Heart left ventricle (tissue), 16 donors: ENCODE results near the gene MAPT. TPM values are rescaled to one million over a fixed set of nuclear protein-coding genes. Genes with fewer than 3 reads are reported as not detected.

Source experiments
- ATAC-seq, 4 donors: fragments of 200-7000 bp; cut with Tn5 transposase; one replicate each; pipeline ENCODE4 v1.9.1; 2020 to 2022; ENCODE audit warnings: moderate library complexity in 4 of 4, mild to moderate bottlenecking in 3 of 4, moderate number of reproducible peaks in 1 of 4
- DNase-seq, 5 donors: peaks; one replicate each; pipeline ENCODE4 v3.0.0-alpha.2; 2020
- H3K27ac ChIP-seq, 12 donors: fragments of 200-600 bp; sonication (generic) in 4 of 12; one replicate each; pipeline versions ENCODE4 v1.5.0 to v1.8.0; 2016 to 2022; ENCODE audit warnings: mild to moderate bottlenecking in 2 of 12
- H3K27me3 ChIP-seq, 9 donors: fragments of 200-600 bp; sonication (generic) in 2 of 9; one replicate each; pipeline versions ENCODE4 v1.5.1 to v1.8.0; 2016 to 2022; ENCODE audit warnings: mild to moderate bottlenecking in 3 of 9
- H3K36me3 ChIP-seq, 9 donors: fragments of 200-600 bp; sonication (generic) in 2 of 9; one replicate each; pipeline versions ENCODE4 v1.5.0 to v1.8.0; 2018 to 2022; ENCODE audit warnings: mild to moderate bottlenecking in 2 of 9
- H3K4me1 ChIP-seq, 12 donors: fragments of 200-600 bp; sonication (generic) in 4 of 12; one replicate each; pipeline versions ENCODE4 v1.5.0 to v1.8.0; 2016 to 2022; ENCODE audit warnings: mild to moderate bottlenecking in 3 of 12
- H3K4me3 ChIP-seq, 12 donors: fragments of 200-600 bp; sonication (generic) in 4 of 12; one replicate each; pipeline versions ENCODE4 v1.5.0 to v1.8.0; 2017 to 2022; ENCODE audit warnings: mild to moderate bottlenecking in 9 of 12, moderate library complexity in 4 of 12
- H3K9me3 ChIP-seq, 12 donors: fragments of 200-600 bp; sonication (generic) in 4 of 12; one replicate each; pipeline versions ENCODE4 v1.5.0 to v1.8.0; 2016 to 2022; ENCODE audit warnings: mild to moderate bottlenecking in 1 of 12
- POLR2A ChIP-seq, 2 donors: fragments of 450-650 bp; IDR thresholded peaks; one replicate each; pipeline ENCODE4 v1.6.1; 2017; ENCODE audit warnings: antibody characterized with exemption in 2 of 2, mild to moderate bottlenecking in 2 of 2, moderate library complexity in 2 of 2
- WGBS, 4 donors: extraction: QIAGEN DNeasy Blood & Tissue Kit in 2 of 4; methylation state at CpG; one replicate each; pipeline versions ENCODE4 v1.1.5 to v1.1.7; 2013 to 2018; 5-methylcytosine and 5-hydroxymethylcytosine counted together
- intact Hi-C, 10 donors: fragments of 100-400 bp; cut with DNase I; formaldehyde crosslinking; loops; one replicate each; pipeline versions ENCODE4 v1.11.1 to v1.14.2; 2022
- polyA plus RNA-seq, 2 donors: library from polyadenylated mRNA; stranded (reverse); fragments of 200-250 nt; gene quantifications; one replicate each; pipeline ENCODE4 v1.2.3, GENCODE V29; 2013
- total RNA-seq, 9 donors: library from RNA; depleted of rRNA in 2 of 9; stranded (reverse); fragments of >200 nt in 2 of 9; fragmentation: NEBNext Ultra II Directional in 3 of 9; extraction: Animal tissue kit (Norgen Biotek cat#: 25700) in 3 of 9; gene quantifications; one replicate each; pipeline versions ENCODE4 v1.1.0 to v1.2.4, GENCODE V29; 2016 to 2023
- TF ChIP-seq, protein P1 (sequence below), 12 donors: fragments of 200-600 bp; sonication (generic) in 4 of 12; IDR thresholded peaks; one replicate each; pipeline versions ENCODE4 v1.5.0 to v1.8.0; 2018 to 2022; ENCODE audit warnings: antibody characterized with exemption in 12 of 12, mild to moderate bottlenecking in 5 of 12
- donor health status: ischemic (EF 13 %, LVEDD 7.1; RV severe dilation, severe dysfunction).
- donor health status: healthy with polysubstance abuse.
- donor health status: DM: no; HTN: yes; CAD: no.
- donor health status: DM: no; HTN: no; CAD: no.
- donor health status: ischemic (EF 25% LVEDD 6.9; RV normal size, moderate dysfunction).
- donor health status: ischemic (EF 25% LVEDD 5.7; RV mildly dilated, moderate dysfunction).
- donor health status: healthy.
- donor health status: DM: yes; HTN: yes; CAD: no.
- donor health status: ischemic (EF 35%, LVEDD 5.7; RV mildly dilated, moderate dysfunction).
- donor health status: nonischemic (EF 11% LVEDD 7.7; RV severe dilation, severe dysfunction).
- donor health status: DM: yes; HTN: yes; CAD: no.
- donor health status: PGD.
- donor health status: ischemic (EF 29% LVEDD 5.4; RV normal size, mild dysfunction).
- donor health status: nonischemic (EF 23%, LVEDD 6.1; RV moderate dilation, normal function).

The MAPT gene
- total and polyA plus RNA-seq, 11 donors, result 2.9 to 70.4 (median 29.3) TPM

DNA sequence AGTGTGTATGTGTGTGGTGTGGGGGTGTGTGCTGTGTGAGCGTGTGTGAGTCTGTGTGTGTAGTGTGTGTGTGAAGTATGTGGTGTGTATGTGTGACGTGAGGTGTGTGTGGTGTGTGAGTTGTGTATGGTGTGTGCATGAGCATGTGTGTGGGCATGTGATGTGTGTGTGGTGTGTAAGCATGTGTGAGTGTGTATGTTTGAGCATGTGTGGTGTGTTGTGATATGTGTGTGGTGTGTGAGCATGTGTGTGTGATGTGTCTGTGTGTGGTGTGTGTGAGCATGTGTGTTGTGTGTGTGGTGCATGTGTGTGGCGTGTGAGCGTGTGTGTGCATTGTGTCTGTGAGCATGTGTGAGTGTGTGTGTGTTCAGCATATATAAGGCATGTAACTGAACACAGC lies 20.9 kb downstream of the MAPT start:
- Histone ChIP-seq H3K4me3 (no peak overlapping the region), H3K4me1 (peaks cover 0 to 9% (median 0%) of the 10 kb centered on the region in 12 donors), H3K36me3 (no peaks in the 10 kb centered on the region), H3K27ac (no peak overlapping the region), H3K27me3 (no peaks in the 10 kb centered on the region), H3K9me3 (peaks cover 0 to 16% (median 0%) of the 10 kb centered on the region in 12 donors)
- DNase-seq (no peak), ATAC-seq (peak in 1 of 4 donors; percentile 16)
- TF ChIP-seq, protein P1, sequence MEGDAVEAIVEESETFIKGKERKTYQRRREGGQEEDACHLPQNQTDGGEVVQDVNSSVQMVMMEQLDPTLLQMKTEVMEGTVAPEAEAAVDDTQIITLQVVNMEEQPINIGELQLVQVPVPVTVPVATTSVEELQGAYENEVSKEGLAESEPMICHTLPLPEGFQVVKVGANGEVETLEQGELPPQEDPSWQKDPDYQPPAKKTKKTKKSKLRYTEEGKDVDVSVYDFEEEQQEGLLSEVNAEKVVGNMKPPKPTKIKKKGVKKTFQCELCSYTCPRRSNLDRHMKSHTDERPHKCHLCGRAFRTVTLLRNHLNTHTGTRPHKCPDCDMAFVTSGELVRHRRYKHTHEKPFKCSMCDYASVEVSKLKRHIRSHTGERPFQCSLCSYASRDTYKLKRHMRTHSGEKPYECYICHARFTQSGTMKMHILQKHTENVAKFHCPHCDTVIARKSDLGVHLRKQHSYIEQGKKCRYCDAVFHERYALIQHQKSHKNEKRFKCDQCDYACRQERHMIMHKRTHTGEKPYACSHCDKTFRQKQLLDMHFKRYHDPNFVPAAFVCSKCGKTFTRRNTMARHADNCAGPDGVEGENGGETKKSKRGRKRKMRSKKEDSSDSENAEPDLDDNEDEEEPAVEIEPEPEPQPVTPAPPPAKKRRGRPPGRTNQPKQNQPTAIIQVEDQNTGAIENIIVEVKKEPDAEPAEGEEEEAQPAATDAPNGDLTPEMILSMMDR (IDR thresholded peaks at IDR 0.05), result no peak
- no peak for TF ChIP-seq POLR2A (IDR thresholded peaks at IDR 0.05)
- intact Hi-C loops, result no loop called here
- WGBS, 4 donors, result 80 to 96% (median 92%) methylated on average over 4 of the region's 4 CpGs

DNA sequence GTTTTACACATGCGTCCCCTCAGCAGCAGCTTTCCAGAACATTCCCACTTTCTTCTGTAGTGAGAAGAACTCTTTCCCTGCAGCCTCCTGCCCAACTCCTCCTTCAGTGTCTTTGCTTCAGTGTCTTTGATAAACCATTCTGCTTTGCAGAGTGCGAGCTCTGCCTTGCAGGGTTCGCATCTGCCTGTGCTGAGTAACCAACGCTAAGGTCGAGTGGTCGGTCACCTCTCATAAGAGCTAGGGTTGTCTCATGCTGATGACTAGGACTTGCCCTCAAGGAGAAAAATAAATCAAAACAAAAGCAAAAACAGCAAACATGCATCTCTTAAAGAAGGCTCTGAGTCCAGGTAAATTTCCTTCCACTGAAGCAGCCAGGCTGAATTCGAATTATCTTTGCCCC lies 22.7 kb downstream of the MAPT start:
- peaks cover 0 to 12% (median 0%) of the 10 kb centered on the region in 12 donors for H3K4me1 ChIP-seq
- 78 to 89% (median 83%) methylated on average over 7 of the region's 7 CpGs for WGBS, 4 donors
- H3K27ac ChIP-seq, result no peak overlapping the region
- no peak for DNase-seq
- no peak for ATAC-seq
- no peaks in the 10 kb centered on the region for H3K27me3 ChIP-seq
- TF ChIP-seq, protein P1 (IDR thresholded peaks at IDR 0.05), result no peak
- TF ChIP-seq POLR2A (IDR thresholded peaks at IDR 0.05), result no peak
- intact Hi-C loops, result no loop called here
- no peaks in the 10 kb centered on the region for H3K36me3 ChIP-seq
- H3K9me3 ChIP-seq, result peaks cover 0 to 12% (median 0%) of the 10 kb centered on the region in 12 donors
- no peak overlapping the region for H3K4me3 ChIP-seq

DNA sequence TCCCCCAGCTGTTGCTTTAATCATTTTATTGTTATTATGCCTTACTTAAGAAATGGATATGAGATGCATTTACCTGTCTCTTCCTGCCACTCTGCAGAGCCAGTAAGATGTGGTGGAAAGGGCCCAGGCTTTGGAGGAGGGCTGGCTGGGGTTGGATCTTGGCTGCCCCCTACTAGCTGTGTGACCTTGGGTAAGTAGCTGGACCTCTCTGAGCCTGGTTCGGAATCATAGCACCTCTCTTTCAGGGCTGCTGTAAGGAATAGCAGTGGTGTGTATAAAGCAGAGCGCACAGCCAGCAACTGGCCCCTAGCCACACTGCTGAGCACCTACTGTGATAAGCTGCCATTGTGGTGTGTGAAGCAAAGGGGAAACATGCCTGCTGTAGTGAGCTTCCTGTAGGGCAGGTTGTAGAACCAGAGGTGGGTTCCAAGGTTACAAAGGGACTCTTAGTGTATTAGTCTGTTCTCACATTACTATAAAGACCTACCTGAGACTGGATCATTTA lies 23.9 kb downstream of the MAPT start:
- ATAC-seq (no peak), DNase-seq (no peak)
- Histone ChIP-seq H3K27me3 (no peaks in the 10 kb centered on the region), H3K27ac (no peak overlapping the region), H3K4me1 (peaks cover 0 to 12% (median 0%) of the 10 kb centered on the region in 12 donors), H3K9me3 (no peaks in the 10 kb centered on the region), H3K4me3 (no peak overlapping the region), H3K36me3 (no peaks in the 10 kb centered on the region)
- 73 to 91% (median 88%) methylated on average over 2 of the region's 2 CpGs for WGBS, 4 donors
- intact Hi-C loops, result no loop called here
- no peak for TF ChIP-seq POLR2A (IDR thresholded peaks at IDR 0.05)
- TF ChIP-seq, protein P1 (IDR thresholded peaks at IDR 0.05), result no peak

DNA sequence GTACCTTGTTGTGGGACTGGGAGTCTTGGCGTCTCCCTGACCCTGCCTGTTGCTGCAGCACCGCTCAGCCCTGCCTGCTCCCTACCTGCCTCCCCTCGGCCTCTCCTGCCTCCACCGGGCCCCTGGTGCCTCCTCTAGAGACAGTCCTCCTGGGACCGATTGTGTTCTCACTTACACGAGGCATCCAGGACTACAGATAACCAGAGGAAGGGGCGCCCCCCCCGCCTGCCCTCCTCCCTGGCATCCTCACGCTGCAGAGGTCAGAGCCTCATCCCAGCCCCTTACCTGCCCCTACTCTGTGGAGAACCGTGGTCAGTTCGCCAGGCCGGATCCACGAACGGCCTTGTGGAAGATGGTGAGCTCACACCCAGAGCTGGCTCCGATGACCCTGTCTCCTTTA lies 24.8 kb downstream of the MAPT start:
- H3K4me3 ChIP-seq, result no peak overlapping the region
- H3K36me3 ChIP-seq, result no peaks in the 10 kb centered on the region
- intact Hi-C loops, result no loop called here
- H3K4me1 ChIP-seq, result peaks cover 0 to 13% (median 0%) of the 10 kb centered on the region in 12 donors
- no peak for DNase-seq
- TF ChIP-seq, protein P1 (IDR thresholded peaks at IDR 0.05), result no peak
- no peak for TF ChIP-seq POLR2A (IDR thresholded peaks at IDR 0.05)
- no peak overlapping the region for H3K27ac ChIP-seq
- H3K27me3 ChIP-seq, result no peaks in the 10 kb centered on the region
- no peaks in the 10 kb centered on the region for H3K9me3 ChIP-seq
- WGBS, 4 donors, result 69 to 75% (median 73%) methylated on average over 15 of the region's 15 CpGs
- no peak for ATAC-seq
